NK-92 (cell line): ENCODE data around the gene TTC28.

ENCODE experiments used
- DNase-seq: peaks from one replicate; lab custom pipeline; 2025; ENCODE audit not compliant: unreplicated experiment; lab: John Stamatoyannopoulos, UW

The TTC28 gene

DNA sequence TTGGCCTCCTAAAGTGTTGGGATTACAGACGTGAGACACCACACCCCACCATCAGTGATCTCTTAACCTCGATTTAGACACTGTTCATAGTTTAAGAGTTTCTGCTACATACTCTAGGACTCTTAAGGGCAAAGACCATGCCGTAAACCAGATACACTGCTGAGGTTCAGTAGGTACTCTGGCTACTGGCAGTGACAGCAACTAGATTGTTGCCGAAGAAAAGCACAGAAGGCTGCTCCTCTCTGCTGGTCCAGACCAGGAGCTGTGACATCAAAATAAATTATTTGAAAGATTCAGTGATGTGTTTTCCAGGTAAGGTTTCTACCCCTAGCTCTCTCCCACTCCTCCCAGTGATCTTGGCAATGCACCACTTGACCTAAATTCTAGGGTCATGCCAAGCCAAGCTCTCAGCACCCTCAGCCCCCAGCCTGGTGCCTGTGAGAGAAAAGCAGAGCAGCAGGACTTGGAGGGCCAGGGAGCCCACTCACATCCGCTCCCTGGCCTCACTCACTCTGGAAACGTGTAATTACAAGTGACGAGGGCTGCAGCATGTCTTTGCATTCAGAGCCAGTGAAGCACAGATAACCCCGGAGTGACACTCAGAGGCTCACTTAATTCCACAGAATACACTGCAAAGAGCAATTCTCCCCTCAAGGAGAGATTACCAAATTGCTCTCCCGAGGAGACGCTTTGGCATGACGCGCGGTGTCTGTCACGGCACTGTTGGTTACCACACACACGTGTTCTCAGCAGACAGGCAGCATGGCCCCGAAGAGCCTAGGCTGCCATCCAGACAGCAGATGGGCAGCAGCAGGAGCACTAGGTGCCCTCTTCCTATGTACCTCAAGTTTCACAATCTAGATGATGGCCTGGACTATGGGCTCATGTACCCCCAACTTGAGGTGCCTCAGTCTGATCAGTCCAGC lies 663.7 kb downstream of the TTC28 start:
- no peak for DNase-seq

DNA sequence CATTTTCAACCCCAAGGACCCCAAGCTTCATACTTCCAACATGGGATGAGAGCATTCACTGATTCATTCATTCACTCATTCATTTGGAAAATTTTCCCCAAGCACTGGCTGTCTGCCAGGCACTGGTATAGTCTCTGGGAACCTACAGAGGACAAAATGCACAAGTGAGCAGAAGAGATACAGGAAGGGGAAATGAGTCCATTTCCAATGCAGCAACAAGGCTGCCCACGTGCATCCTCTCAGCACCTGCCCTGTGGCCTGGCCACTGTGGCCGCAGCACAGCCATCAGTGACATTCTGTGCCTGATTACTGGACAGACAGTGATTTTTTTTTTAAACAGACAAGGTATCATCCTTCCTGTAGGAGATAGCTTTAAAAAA lies 664.6 kb downstream of the TTC28 start:
- DNase-seq = no peak

DNA sequence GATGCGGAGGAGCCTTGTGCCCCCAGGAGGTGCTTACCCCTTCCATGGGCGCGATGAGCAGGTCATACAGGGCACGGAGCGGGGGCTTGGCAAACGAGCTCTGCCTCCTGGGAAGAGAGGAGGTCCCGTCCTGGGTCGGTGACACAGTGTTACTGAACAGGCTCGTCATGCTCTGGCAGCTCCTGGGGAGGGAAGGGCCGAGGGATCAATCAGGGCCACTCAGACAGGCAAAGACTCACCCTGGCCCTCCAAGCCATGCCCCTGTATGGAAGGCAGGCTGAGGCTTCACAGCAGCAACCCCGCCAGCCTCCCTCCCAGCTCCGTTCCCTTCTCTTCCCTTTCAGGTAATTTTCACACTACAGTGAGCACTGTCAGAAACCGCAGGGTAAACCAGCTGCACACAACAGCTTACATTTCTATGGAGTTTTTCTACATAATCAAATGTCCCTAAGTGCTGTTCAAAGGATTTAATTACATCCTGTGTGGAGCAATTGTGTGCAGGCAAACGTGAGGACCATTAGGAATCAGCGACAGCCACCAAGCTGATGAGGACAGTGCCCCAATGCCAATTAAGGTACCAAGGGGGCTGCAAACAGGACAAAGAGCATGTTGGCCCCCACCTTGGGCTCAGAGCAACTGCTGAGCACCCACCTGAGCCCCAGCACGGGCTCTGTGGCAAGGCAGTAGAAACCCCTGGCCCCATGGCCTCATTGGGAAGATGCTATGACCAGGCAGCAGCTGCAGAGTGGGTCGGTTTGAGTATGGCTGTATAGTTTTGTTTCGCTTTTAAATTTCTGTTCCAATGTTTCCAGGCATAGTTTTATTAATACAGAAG lies 665.2 kb downstream of the TTC28 start:
- DNase-seq = no peak

DNA sequence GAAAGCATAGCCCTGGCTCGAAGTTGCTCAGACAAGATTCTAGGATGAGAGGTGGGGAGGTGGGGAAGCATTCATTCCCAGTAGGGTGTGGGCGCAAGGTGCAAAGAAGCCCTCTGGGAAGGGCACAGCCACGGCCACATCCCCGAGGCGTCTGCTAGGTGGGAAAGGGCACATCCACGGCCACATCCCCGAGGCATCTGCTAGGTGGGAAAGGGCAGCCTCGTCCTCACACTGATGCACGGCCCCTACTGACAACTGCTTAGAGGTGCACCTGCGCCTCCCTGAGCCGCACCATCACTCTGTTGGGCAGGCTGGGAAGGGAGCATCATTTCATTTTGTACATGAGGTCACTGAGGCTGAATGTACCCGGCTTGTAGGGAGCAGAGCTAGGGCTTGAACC lies 666.0 kb downstream of the TTC28 start:
- DNase-seq = no peak

DNA sequence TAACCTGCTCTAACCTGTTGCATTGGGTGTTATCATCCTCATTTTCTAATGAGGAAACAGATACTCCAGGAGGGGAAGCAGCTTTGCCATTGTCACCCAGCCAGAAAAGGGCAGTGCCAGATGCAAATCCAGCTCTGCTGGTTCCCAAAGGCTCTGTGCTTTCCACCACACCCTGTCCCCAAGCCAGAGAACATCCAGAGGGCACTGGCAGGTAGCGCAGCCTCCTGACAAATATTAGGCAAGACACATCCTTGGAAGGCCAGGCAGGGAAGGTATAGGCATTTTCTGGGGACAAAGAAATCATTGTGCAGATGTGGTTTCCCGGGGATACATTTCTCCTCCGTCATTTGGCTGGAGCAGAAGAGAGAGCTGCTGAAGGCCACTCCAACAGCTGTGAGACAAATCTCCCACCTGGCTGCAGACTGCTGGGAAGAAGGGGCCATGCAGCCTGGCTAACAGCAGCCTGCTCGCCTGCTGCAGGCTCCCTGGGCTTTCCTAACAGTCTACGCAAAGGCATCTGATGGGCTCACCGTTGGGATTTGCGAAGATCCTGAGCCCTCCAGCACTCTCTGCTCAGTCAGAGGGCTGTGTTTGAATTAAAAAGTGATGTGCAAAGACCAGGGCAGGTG lies 666.7 kb downstream of the TTC28 start:
- no peak for DNase-seq

DNA sequence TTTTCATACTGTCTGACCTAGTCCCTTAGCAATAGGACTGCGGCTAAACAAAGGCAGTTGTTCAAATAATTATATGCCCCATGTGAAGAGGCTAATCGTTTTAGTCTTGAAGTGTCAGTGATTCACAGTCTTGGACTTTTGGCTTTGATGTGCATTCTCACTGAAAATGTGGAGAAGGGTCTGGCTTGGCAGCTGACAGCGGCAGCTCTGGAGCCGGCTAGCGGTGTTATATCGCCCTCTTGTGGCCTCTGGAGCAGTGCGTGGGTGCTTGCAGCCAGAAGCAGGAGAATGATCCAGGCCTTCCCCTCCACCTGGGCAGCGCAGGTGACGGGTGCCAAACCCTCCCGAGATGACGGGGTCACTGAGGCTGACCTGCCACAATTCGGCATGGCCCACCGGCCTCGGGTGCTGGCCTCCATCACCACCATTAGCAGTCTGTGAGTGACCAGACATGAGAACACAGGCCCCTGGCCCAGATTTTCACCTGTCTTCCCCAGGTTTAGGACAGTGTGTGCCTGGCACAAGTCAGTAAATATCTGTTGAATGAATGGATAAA lies 670.3 kb downstream of the TTC28 start:
- no peak for DNase-seq

DNA sequence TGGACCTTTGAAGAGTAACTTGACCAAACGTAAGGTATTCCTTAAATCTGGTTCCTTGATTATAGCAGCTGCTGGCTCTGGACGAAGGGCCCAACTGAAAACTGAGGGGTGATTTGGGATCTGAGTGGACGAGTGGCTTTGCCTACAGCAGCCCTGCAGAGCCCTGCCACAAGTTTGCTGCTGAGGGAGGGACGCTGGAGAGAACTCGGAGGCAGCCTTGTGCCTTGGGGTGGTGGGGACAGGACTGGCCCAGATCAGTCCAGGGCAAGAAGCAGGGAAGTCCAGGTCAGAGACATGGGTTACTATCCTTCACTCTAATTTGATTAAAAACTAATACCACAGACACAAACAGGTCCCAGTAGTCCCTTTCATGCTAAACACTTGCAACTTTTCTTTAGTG lies 671.0 kb downstream of the TTC28 start:
- no peak for DNase-seq

DNA sequence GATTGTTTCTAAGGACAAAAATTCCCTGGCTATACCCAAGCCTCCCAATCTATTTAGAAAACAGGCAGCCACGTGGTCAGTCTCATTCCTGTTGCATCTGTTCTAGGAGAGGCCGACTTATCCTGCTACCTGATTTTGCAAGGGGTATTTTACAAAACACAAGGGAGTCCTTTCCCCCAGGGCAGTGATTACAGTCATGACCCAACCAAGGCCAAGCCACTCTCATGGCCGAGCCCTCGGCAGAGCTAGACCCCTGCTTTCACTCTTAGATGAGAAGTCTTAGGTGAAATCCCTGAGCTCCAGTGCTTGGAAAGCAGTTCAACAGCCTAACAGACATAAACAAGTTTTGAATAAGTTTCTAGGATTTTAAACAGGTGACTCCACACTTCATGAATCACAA lies 671.6 kb downstream of the TTC28 start:
- no peak for DNase-seq

DNA sequence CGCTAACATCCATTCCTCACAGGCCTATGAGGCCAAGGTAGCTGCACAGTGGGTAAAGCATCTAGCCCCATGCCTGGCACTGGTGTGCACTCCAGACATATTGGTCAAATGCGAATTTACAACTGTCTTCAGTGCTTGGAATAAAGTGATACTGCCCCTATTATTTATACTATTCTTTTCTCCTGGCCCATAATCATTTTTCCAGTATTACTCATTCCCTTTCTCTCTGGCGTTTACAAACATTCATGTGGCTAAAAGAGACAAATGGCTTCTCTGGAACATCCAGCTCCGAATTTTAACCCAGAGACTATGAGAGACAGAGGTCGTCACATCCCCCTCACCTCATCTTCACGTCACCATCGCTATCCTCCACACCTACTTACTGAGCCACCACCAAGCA lies 673.4 kb downstream of the TTC28 start:
- DNase-seq = no peak

DNA sequence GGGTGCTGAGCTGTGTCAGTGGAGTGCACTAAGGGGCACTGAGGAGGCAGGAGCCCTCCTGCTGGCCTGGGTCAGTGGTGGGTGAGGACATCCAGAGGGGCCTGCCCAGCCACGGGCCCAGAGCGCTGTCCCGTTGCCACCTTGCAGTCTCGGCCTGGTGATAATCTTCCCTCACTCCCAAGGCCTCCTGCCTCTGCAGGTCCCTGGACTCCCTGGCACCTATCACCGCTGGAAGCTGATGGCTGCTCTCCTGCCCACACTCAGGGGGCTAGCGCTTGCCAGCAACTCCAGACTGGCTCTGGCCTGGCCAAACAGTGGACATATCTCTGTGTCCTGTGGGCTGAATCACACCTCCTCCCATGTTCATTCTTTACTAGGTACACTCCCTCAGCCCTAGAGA lies 674.1 kb downstream of the TTC28 start:
- DNase-seq = no peak

DNA sequence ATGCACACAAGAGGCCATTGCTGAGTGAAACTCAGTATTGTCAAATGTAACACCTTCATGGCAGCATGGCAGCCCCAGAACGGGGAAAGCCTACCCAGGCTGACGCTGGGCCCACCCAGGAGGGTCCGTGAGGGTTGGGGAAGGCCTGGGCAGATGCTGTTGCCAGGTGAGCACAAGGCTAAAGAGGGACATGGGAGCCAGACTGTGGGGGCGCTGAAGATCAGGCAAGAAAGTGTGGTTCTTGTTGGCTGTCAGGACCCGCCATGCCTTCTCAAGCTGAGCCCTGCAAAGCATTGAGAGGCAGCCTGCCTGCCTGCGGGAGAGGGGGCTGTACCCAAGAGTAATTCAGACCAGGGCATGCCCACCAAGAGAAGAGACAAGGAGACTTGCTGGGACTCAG lies 675.6 kb downstream of the TTC28 start:
- no peak for DNase-seq

DNA sequence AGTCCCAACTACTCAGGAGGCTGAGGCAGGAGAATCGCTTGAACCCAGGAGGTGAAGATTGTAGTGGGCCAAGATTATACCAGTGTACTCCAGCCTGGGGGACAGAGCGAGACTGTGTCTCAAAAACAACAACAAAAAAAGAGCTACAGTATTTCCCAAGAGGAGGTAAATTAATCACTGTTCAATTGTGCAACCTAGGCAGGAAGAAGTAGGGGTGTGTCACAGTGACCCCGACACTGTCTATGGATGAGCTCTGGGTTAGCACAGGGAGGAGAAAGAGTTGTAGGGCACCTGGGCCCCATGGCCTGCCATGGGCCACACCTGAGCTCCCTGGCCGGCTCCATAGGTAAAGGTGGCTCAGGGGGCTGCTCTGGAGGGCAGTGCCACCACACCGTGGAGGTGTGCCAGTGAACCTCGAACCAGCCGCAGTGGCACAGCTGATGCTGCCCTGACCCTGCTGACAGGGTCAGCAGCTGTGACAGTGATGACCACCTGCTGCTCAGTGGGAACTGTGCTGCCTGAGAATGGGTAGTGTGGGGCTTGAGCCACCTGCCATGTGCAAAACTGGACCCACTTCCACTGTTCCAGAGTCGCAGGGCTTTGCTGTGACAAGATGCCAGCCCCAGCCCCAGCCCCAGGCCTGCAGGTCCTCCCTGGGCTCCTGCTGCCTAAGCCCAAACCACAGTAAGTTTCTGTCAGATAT lies 676.6 kb downstream of the TTC28 start:
- DNase-seq = no peak

DNA sequence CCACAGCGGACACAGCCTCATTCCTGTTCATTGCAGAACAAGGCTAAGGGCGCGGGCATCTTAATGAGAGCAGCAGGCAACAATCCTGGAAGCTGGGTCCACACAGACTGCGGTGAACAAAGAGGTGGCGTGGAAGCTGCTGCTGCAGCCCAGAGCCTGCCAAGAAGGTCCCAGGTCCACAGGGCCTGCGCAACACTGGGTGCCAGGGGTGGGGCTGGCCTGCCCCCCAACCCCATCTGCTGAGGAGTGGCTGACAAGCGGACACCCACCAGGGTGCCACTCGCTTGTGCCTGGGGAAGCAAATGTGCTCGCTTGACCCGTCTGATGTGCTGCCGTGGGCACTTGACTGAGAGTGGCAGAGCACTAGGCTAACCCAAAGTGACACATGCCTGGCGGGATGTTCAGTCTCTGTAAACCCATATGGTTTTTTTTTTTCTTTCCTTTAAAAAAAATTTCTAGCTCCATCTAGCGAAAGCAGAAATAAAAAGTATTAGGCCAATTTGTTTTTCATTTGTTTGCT lies 677.4 kb downstream of the TTC28 start:
- no peak for DNase-seq

DNA sequence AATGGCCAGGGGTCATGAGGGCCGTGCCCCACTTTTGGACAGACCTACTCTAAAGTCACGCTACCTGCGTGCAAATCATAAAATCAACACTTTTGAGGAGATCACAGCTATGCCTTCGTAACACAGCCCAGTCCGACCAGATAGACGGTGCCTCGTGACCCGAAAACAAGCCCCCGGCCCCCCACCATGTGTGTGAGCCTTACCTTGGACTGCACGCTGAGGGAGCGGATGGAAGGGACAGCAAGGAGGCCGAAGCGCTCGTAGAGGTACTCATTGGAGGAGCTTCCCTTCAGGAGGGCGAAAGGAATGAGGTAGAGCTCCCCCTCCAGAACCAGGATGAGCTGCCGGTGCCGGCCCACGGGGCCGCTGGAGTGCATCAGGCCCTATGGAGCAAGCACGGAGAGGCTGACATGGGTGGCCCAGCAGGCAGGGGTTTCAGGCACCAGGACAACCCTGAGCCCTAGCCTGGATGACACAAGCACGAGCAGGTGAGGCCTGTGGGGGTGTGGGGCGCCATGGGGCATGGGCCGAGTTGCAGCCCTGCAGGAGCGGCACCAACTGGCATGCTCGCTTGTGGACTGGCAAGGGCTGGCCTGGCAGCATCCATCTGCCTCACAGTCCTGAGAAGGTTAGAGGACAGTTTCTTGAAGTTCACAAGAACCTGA lies 678.3 kb downstream of the TTC28 start:
- DNase-seq = no peak

DNA sequence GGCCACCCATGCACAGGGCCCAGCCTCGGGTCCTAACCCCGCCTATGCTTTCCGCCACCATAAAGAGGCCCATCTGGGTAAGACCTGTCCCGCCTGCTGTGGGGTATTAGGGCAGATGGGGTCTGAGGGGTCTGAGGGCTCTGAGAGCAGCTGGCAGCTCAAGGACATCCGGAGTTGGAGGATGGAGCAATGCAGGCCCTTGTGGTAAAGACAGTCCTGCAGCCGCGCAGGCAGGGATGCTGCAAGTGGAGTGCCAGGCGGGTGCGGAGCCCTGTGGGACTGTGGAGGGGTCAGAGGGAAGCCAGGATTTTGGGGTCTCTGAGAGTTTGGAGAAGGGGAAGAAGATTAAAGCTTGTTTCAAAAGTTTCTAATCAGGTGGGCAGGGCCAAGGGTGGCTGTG lies 679.3 kb downstream of the TTC28 start:
- no peak for DNase-seq

DNA sequence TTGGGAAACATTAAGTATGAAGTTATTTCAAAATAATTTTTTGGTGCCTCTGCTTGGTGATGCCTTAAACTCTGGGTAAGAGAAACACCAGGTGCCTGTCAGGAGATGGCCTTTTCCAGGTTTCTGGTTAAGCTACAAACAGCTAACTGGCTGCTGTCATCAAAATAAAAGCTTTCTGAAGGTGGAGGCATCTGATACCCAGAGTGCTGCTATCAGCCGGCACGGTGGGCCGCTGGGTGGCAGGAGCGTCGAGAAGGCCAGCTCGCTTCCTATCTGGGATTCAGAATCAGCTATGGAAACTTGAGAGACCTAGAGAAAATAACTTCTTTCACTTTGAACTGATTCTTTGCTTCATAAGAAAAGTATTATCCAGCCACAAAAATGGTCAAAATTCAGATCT lies 679.8 kb downstream of the TTC28 start:
- no peak for DNase-seq

DNA sequence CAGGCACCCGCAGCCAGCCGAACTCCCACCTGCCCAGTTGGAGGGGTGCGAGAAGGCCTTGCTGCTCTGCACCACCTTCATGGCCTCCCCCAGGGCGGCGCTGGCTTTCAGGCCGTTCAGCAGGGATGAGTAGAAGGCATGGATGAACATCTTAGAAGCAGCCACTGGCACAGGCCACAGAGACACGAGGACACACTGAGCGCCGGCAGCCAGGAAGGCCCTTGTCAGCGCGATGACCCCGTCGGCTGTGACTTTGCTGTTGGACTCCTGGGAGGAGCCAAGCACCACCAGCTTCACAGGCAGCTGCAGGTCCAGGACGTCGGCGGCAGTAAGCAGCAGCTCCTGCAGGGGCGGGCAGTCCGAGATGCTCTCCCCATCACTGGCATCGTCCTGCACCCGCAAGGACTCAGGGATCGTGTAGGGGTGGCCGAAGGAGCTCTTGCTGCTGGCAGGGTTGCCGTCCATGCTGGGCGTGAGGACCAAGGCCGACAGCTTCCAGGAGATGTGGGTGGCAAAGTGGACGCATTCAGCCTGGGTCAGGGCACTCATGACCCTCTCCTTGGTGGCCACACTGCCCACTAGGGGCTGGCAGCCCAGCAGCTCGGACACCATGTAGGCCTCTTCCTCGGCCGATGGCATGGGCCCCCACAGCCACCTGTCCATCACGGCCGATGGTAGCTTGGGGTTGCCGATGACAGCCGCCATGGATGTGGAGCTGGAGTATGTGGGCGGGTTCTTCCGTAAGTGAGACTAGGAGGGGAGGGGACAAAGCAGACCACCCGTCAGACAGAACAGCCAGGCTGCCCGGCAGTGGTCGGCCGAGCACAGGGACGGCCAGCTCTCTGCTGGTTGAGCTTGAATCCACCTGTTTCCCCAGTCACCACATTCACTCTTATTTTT lies 680.9 kb downstream of the TTC28 start:
- no peak for DNase-seq

DNA sequence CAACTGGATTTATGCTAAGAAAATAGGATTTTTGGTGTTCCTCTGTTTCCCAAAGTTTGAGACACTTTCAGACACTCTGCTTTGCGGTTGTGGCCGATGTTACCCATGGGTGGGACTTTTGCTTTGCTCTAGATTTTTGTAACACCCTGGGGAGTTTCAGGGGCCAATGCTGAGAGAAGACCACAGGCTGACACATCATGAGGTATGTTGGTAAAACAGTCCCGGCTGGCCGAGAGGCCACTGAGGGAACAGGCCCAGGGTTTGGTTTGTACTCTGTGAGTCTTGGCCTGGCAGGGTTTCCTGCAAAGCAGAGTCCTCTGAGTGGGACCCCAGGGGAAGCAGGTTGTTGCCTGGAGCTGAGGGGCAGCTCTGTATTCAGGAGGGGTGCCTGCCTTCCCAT lies 682.1 kb downstream of the TTC28 start:
- no peak for DNase-seq

DNA sequence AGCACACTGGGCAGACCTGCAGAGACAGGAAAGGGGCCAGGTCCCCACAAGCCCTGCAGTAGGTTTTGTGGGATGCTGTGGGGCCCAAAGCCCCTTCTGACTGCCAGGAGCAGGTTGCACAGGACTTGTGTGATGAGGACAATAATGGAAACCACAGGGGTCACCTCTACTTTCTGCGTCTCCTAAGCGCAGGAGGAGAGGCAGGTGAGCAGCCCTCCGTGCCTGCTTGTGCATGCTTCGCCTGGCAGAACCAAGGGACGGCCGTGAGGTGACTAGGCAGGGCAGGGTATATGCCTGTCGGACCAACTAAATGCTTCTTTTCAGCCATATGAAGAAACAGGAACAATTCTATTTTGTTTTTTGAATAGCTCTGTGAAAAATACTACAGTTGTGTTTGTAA lies 682.7 kb downstream of the TTC28 start:
- no peak for DNase-seq
